Suppressor macrophage (primary cell): ENCODE data around the gene MPP1.
A peak's percentile ranks its signal among the peaks of the same experiment; 100 is the strongest.

Experiments used
- DNase-seq, 4 experiments: peaks; one replicate each; pipeline ENCODE4 v3.0.0-alpha.2; 2020 to 2022

Gene MPP1

GRCh38 chrX:154731881-154732280, 73.4 kb downstream of the MPP1 start:
- peak; percentile 49 to 82 (median 74) for DNase-seq

DNA sequence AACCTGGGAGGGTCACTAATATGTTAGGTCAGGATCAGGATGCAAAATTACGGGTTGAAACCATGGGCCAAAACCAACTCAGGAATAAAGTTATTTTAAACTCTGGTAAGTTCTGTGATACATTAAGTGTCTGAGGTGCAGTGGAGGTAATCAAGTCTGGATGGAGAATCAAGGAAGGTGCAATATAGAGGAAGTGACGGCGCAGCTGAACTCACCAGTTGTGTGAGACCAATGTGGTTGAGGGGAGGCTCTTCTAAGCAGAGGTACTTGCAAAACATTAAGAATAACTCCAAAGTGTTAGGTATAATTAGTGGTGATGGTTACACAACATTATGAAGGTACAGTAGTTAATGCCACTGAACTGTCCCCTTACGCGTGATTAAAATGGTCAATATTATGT, 74.1 kb downstream of the MPP1 start:
- DNase-seq: no peak

- DNase-seq: no peak
Observed at GRCh38 chrX:154730253-154730891, 74.9 kb downstream of the MPP1 start.

GRCh38 chrX:154729439-154729838, 75.8 kb downstream of the MPP1 start:
- no peak for DNase-seq
